K562 (cell line): ENCODE measurements around the gene MBOAT7. TPM values are rescaled to one million over a fixed set of nuclear protein-coding genes. Genes with fewer than 3 reads are reported as not detected.
A peak's percentile ranks its signal among the peaks of the same experiment; 100 is the strongest.

Experiments used
- BCL6 ChIP-seq: fragments of 250-450 bp; sonication (Bioruptor Pico); IDR thresholded peaks from 2 replicates; pipeline ENCODE4 v1.4.0; 2020
- CREBBP ChIP-seq: IDR thresholded peaks from one replicate; pipeline ENCODE4 v1.6.1; 2012; ENCODE audit warnings: low read depth, mild to moderate bottlenecking, control low read depth, inconsistent platforms, low read length
- DNMT1 ChIP-seq: fragments of 450-650 bp; IDR thresholded peaks from 2 replicates; pipeline ENCODE4 v1.6.1; 2016; ENCODE audit warnings: antibody characterized with exemption, mild to moderate bottlenecking
- DPF2 ChIP-seq: fragments of 450-650 bp; IDR thresholded peaks from 2 replicates; pipeline ENCODE4 v1.6.1; 2016
- HDAC6 ChIP-seq: IDR thresholded peaks from 2 replicates; pipeline ENCODE4 v1.6.1; 2012; ENCODE audit warnings: low read depth, mild to moderate bottlenecking, control low read depth, inconsistent platforms, low read length, moderate library complexity
- HDGF ChIP-seq: fragments of 450-650 bp; IDR thresholded peaks from 2 replicates; pipeline ENCODE4 v1.6.1; 2016
- HOMEZ ChIP-seq: fragments of 250-450 bp; sonication (Bioruptor Pico); IDR thresholded peaks from 2 replicates; pipeline ENCODE4 v1.4.0; 2020; ENCODE audit warnings: mild to moderate bottlenecking, moderate library complexity
- HOXB6 ChIP-seq: fragments of 250-450 bp; sonication (Bioruptor Pico); IDR thresholded peaks from 2 replicates; pipeline ENCODE4 v1.5.1; 2022; ENCODE audit warnings: mild to moderate bottlenecking, borderline replicate concordance
- KDM5B ChIP-seq: fragments of 200-600 bp; sonication (generic); IDR thresholded peaks from 2 replicates; pipeline ENCODE4 v1.6.1; 2012; ENCODE audit warnings: low read depth, mild to moderate bottlenecking, moderate library complexity, low read length, control low read depth, inconsistent platforms; ENCODE audit not compliant: insufficient replicate concordance
- KHSRP ChIP-seq: fragments of 450-650 bp; IDR thresholded peaks from 2 replicates; pipeline ENCODE4 v1.6.1; 2017
- MCM2 ChIP-seq: fragments of 450-650 bp; IDR thresholded peaks from 2 replicates; pipeline ENCODE4 v1.6.1; 2017; ENCODE audit warnings: low read depth, mild to moderate bottlenecking
- NELFE ChIP-seq: IDR thresholded peaks from 2 replicates; pipeline ENCODE4 v1.6.1; 2011; ENCODE audit warnings: mild to moderate bottlenecking; ENCODE audit not compliant: insufficient read depth, insufficient read length
- PHF8 ChIP-seq: fragments of 200-600 bp; sonication (generic); IDR thresholded peaks from 2 replicates; pipeline ENCODE4 v1.6.1; 2012; ENCODE audit warnings: mixed run types, mild to moderate bottlenecking, inconsistent platforms, low read length, moderate library complexity, borderline replicate concordance
- TFE3 ChIP-seq: fragments of 450-650 bp; formaldehyde crosslinking; IDR thresholded peaks from 2 replicates; pipeline ENCODE4 v1.4.0; 2020; ENCODE audit warnings: mild to moderate bottlenecking, mixed read lengths
- THRAP3 ChIP-seq: fragments of 450-650 bp; IDR thresholded peaks from 2 replicates; pipeline ENCODE4 v1.6.1; 2016; ENCODE audit warnings: mild to moderate bottlenecking, inconsistent platforms, borderline replicate concordance
- UBTF ChIP-seq, 2 experiments: IDR thresholded peaks; 2 replicates each; pipeline ENCODE4 v1.6.1; 2012; ENCODE audit warnings: improper control_type of control experiment in 2 of 2, low read depth in 2 of 2, low read length in 2 of 2, borderline replicate concordance in 1 of 2
- ZBTB8A ChIP-seq: fragments of 450-650 bp; IDR thresholded peaks from 2 replicates; pipeline ENCODE4 v1.6.1; 2018; ENCODE audit warnings: mild to moderate bottlenecking, moderate library complexity; ENCODE audit not compliant: partially characterized antibody
- ZNF583 ChIP-seq: fragments of 250-450 bp; sonication (Bioruptor Pico); IDR thresholded peaks from 2 replicates; pipeline ENCODE4 v1.4.0; 2020
- ZNF740 ChIP-seq, 3 experiments: fragments of 200-800 bp in 1 of 3; sonication (Bioruptor generic) in 1 of 3; sonication (generic) in 1 of 3; formaldehyde crosslinking in 1 of 3; IDR thresholded peaks; 2 replicates each; pipeline versions ENCODE4 v1.6.1 to v1.8.0; 2016 to 2022; ENCODE audit warnings: mild to moderate bottlenecking in 2 of 3, missing compliant biosample characterization in 2 of 3, missing genetic modification characterization in 2 of 3, missing genetic modification reagents in 1 of 3
- polyA plus RNA-seq, 8 experiments: library from polyadenylated mRNA; depleted of rRNA in 4 of 8; stranded (reverse) in 5 of 8; unstranded in 3 of 8; fragments of >200 nt; fragmentation: Nextera tagmentation in 2 of 8; fragmentation: Illumina TruSeq in 1 of 8; extraction: Ambion mirVana in 2 of 8; extraction: Trizol in 1 of 8; gene quantifications; 2 replicates each; pipeline versions ENCODE4 v1.2.1 to v1.2.3, GENCODE V29; 2011 to 2014; ENCODE audit warnings: inconsistent platforms in 1 of 8, missing spikeins in 1 of 8
- total RNA-seq, 7 experiments: library from RNA; depleted of rRNA in 6 of 7; stranded (reverse); fragments of >200 nt in 6 of 7; fragmentation: Illumina TruSeq in 2 of 7; extraction: Trizol in 2 of 7; gene quantifications; 2 replicates each; pipeline versions ENCODE4 v1.2.1 to v1.2.3, GENCODE V29; 2011 to 2021; ENCODE audit warnings: low replicate concordance in 1 of 7
- TF ChIP-seq, protein P1 (sequence below): fragments of 450-650 bp; conservative IDR thresholded peaks from 2 replicates; pipeline ENCODE4 v1.6.1; 2016; ENCODE audit warnings: missing genetic modification characterization, low read depth, mild to moderate bottlenecking, control low read depth, missing compliant biosample characterization

MBOAT7 gene
- total and polyA plus RNA-seq, 9 of the 15 experiments (the other 6 are each of a cell fraction or from before 2014, with no cell fraction given): 1.4 to 153 (median 56.1) TPM

DNA sequence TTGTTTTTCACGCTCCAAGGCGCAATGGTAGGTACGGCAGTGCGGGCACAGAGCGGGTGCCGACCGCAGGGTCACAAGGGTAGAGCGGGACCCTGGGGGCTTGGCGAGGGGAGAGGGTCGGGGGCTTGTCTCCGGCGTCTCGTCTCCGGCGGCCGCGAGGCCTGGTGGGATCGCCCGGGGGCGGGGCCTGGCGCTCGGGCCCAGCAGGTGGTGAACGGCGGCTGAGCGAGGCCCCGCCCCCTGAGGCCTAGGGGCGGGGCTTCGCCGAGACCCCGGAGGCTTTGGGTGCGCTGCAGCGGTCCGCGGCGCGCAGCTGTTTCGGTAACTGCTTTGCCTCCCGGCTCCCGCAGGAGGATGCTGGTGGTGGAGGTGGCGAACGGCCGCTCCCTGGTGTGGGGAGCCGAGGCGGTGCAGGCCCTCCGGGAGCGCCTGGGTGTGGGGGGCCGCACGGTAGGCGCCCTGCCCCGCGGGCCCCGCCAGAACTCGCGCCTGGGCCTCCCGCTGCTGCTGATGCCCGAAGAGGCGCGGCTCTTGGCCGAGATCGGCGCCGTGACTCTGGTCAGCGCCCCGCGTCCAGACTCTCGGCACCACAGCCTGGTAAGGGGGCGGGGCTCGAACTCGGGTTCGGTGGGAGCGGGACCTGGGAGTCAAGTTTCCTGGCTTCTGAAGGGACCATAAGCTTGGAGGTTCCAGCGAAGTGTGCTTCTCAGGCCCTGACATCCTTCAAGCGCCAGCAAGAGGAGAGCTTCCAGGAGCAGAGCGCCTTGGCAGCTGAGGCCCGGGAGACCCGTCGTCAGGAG, 1.8 kb upstream of the MBOAT7 start, which contains the start of gene TSEN34 (continued):
- no peak for TF ChIP-seq HOXB6 (CRISPR knock-in tag)
- peak; percentile 49 for TF ChIP-seq KDM5B
- TF ChIP-seq HDAC6: no peak
- no peak for TF ChIP-seq MCM2
- no peak for TF ChIP-seq DPF2
- TF ChIP-seq CREBBP: no peak
- TF ChIP-seq ZNF740 (CRISPR knock-in tag; IDR thresholded peaks at IDR 0.05): no peak
- TF ChIP-seq ZNF740 (tag; IDR thresholded peaks at IDR 0.05): no peak
- TF ChIP-seq ZNF583: no peak
- TF ChIP-seq KHSRP: no peak
- TF ChIP-seq HOMEZ: no peak
- TF ChIP-seq, protein P1, sequence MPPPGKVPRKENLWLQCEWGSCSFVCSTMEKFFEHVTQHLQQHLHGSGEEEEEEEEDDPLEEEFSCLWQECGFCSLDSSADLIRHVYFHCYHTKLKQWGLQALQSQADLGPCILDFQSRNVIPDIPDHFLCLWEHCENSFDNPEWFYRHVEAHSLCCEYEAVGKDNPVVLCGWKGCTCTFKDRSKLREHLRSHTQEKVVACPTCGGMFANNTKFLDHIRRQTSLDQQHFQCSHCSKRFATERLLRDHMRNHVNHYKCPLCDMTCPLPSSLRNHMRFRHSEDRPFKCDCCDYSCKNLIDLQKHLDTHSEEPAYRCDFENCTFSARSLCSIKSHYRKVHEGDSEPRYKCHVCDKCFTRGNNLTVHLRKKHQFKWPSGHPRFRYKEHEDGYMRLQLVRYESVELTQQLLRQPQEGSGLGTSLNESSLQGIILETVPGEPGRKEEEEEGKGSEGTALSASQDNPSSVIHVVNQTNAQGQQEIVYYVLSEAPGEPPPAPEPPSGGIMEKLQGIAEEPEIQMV (tag): peak; percentile 60; the same call in 1 of the 2 replicates
- no peak for TF ChIP-seq ZBTB8A
- TF ChIP-seq TFE3: no peak
- peak in 1 of 2 experiments; percentile 66; a peak in 1 of 4 replicates for TF ChIP-seq UBTF (IDR thresholded peaks at IDR 0.05; ENCODE audit: borderline replicate concordance in 1 of 2, low read depth in 2 of 2, low read length in 2 of 2)
- no peak for TF ChIP-seq BCL6 (CRISPR knock-in tag)
- TF ChIP-seq HDGF: no peak
- TF ChIP-seq DNMT1: no peak
- peak; percentile 77; the same call in 1 of the 2 replicates for TF ChIP-seq PHF8
- no peak for TF ChIP-seq NELFE
- no peak for TF ChIP-seq THRAP3
